HG02588 (cell line): ENCODE measurements around the gene PPP2R5B.
"Not testable (repeated sequence)": the region's sequence is repeated elsewhere in the genome, so short reads cannot be mapped to it uniquely, and the experiment has no call there.

Experiments
- ATAC-seq: cut with Tn5 transposase; IDR thresholded peaks from one replicate; pipeline ENCODE4 v1.9.1; 2021; ENCODE audit warnings: mild to moderate bottlenecking, moderate library complexity; ENCODE audit not compliant: unreplicated experiment

The PPP2R5B gene

DNA sequence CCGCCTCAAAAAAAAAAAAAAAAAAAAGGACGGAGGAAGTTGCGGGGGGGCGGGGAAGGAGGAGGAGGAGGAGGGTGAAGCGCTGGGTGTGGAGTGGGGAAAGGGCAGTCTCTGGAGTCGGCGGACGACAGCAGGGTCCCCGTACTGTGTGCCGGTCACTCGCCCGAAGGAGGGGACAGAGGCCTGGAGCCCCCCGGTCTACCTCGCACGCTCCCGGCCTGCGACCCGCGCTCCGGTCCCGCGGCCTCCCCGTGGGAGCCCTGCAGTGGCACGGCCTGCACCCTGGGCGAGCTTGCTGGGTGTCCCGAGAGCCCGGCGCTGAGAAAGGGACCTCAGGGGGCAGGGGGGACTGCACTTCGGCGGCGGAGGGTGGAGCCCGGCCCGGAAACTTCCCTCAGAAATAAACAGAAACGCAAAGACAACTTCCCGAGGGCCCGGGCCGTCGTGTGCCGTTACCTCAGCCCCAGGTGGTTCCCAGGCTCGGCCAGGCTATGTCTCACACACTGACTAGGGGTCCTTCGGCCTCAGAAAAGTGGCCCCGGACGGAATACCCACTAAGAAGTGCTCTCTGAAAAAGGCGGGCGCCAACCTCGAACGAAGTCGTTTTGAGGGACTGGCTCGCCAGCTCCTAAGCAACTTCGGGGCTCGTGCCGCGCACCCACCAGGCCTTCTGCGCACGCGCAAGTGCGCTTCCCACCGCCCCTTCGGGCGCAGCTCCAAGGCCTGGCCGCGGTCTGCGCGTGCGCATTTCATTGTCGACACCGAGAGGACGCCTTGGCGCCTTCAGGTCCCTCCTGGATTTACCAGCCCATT is 47.1 kb downstream of the PPP2R5B start, which contains the start of gene MAJIN:
MAJIN (minus strand) TSS at position 688 of the 813 bp plus-strand sequence. CDS start 12,703 bp downstream, outside the sequence.
- ATAC-seq = no peak

DNA sequence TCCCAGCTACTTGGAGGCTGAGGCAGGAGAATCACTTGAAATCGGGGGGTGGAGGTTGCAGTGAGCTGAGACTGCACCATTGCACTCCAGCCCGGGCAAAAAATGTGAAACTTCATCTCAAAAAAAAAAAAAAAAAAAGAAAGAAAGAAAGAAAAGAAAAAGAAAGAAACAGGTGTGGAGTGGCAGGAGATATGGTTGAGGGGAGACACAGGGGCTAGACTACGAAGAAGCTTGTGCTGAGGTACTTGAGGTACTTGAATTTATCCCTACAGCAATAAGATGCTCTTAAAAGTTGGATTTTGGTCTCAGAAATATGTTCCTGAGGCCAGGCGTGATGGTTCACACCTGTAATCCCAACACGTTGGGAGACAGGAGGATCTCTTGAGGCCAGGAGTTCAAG is 49.6 kb downstream of the PPP2R5B start:
- ATAC-seq = no peak

DNA sequence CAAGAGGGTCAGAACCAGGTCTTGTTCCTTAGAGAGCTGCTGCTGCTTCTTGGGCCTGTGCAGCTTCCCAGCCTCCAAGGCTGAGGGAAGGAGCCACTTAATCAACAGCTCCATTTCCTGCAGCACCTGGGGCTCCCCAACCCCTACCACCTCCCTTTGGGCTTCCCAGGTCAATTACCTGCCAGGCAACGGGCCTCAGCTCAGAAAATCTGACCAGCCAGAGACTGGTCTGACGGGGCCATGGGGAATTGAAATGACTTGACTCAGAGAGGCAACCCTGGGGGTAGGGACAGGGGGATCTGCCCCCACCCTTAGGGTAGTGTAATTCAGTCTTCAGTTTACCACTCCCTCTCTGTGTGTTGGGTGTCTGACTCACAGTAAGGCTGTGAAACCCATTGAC is 52.2 kb downstream of the PPP2R5B start:
- ATAC-seq = no peak

DNA sequence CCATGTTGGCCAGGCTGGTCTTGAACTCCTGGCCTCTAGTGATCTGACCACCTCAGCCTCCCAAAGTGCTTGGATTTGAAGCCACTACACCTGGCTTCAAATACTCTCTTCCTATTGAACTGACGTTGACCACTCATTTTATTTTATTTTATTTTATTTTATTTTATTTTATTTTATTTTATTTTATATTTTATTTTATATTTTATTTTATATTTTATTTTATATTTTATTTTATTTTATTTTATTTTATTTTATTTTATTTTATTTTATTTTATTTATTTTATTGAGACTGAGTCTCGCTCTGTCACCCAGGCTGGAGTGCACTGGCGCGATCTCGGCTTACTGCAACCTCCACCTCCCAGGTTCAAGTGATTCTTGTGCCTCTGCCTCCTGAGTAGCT is 58.9 kb downstream of the PPP2R5B start:
- ATAC-seq = not testable (repeated sequence)
